Measurements from ENCODE around the gene LHX5. TPM values are rescaled to one million over a fixed set of nuclear protein-coding genes. Genes with fewer than 3 reads are reported as not detected.

LHX5 gene
- total RNA-seq, 1 experiment from 2014 or later = not detected

DNA sequence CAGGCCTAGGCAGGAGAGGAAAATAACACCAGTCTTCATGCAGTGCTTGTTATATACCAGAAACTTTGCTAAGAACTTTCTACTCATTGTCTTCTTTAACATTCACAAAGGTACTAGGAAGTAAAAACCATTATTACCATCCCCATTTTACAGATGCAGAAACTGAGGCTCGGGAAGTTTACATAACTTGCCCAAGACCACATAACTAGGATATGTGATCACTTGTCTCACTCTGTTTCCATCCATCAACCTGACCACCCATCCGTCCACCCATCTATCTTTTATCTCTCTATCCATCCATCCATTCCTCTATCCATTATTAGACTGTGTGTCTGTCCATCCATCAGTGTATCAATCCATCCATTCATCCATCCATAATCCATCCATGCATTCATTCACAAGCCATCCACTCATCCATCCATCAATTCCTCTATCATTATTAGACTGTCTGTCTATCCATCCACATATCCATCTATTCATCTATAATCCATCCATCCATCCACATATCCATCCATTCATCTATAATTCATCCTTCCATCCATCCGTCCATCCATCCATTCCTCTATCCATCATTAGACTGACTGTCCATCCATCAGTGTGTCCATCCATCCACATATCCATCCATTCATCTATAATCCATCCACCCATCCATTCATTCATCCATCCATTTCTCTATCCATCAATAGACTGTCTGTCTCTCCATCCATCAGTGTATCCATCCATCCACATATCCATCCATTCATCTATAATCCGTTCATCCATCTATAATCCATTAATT, 33.0 kb downstream of the LHX5 start:
- Mint-ChIP-seq H3K4me3 (ENCODE audit: unreplicated experiment) (no peak overlapping the region), H3K4me1 (ENCODE audit: insufficient read depth, unreplicated experiment) (no peaks in the 10 kb centered on the region), H3K36me3 (ENCODE audit: insufficient read depth, unreplicated experiment) (no peaks in the 10 kb centered on the region), H3K27me3 (ENCODE audit: insufficient read depth, unreplicated experiment) (no peaks in the 10 kb centered on the region), H3K27ac (ENCODE audit: low read depth, unreplicated experiment) (no peak overlapping the region), H3K9me3 (ENCODE audit: unreplicated experiment) (no peaks in the 10 kb centered on the region)
- POLR2A ChIA-PET = no interaction called here
- TF ChIP-seq, protein P1, sequence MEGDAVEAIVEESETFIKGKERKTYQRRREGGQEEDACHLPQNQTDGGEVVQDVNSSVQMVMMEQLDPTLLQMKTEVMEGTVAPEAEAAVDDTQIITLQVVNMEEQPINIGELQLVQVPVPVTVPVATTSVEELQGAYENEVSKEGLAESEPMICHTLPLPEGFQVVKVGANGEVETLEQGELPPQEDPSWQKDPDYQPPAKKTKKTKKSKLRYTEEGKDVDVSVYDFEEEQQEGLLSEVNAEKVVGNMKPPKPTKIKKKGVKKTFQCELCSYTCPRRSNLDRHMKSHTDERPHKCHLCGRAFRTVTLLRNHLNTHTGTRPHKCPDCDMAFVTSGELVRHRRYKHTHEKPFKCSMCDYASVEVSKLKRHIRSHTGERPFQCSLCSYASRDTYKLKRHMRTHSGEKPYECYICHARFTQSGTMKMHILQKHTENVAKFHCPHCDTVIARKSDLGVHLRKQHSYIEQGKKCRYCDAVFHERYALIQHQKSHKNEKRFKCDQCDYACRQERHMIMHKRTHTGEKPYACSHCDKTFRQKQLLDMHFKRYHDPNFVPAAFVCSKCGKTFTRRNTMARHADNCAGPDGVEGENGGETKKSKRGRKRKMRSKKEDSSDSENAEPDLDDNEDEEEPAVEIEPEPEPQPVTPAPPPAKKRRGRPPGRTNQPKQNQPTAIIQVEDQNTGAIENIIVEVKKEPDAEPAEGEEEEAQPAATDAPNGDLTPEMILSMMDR (IDR thresholded peaks at IDR 0.05; ENCODE audit: unreplicated experiment) = no peak
- no peak for DNase-seq (ENCODE audit: unreplicated experiment)
- CTCF ChIA-PET = interaction anchor here (0.6 kb wide), 1 partner anchor 33 kb away, joined by 7 read pairs; no protein-coding TSS in a partner anchor
- intact Hi-C loops (cut with micrococcal nuclease) = loop anchor here (1.0 kb wide), 1 partner anchor 474 kb away; no protein-coding TSS in a partner anchor
- BruUV-seq (replicated peaks) = TSS peak; percentile 23

- Mint-ChIP-seq H3K27me3 (ENCODE audit: insufficient read depth, unreplicated experiment) (no peaks in the 10 kb centered on the region), H3K27ac (ENCODE audit: low read depth, unreplicated experiment) (no peak overlapping the region), H3K4me1 (ENCODE audit: insufficient read depth, unreplicated experiment) (no peaks in the 10 kb centered on the region), H3K4me3 (ENCODE audit: unreplicated experiment) (no peak overlapping the region), H3K36me3 (ENCODE audit: insufficient read depth, unreplicated experiment) (no peaks in the 10 kb centered on the region), H3K9me3 (ENCODE audit: unreplicated experiment) (no peaks in the 10 kb centered on the region)
- intact Hi-C loops (cut with micrococcal nuclease) = no loop called here
- no peak for DNase-seq (ENCODE audit: unreplicated experiment)
- BruUV-seq (replicated peaks) = no TSS peak
- POLR2A ChIA-PET = interaction anchor here (0.6 kb wide), 1 partner anchor 1844 kb away, joined by 3 read pairs; no protein-coding TSS in a partner anchor
- TF ChIP-seq, protein P1 (IDR thresholded peaks at IDR 0.05; ENCODE audit: unreplicated experiment) = no peak
- CTCF ChIA-PET = interaction anchor here (0.6 kb wide), 1 partner anchor 32 kb away, joined by 7 read pairs; no protein-coding TSS in a partner anchor
These were observed 34.0 kb downstream of the LHX5 start for GRCh38 chr12:113437729-113438100.

DNA sequence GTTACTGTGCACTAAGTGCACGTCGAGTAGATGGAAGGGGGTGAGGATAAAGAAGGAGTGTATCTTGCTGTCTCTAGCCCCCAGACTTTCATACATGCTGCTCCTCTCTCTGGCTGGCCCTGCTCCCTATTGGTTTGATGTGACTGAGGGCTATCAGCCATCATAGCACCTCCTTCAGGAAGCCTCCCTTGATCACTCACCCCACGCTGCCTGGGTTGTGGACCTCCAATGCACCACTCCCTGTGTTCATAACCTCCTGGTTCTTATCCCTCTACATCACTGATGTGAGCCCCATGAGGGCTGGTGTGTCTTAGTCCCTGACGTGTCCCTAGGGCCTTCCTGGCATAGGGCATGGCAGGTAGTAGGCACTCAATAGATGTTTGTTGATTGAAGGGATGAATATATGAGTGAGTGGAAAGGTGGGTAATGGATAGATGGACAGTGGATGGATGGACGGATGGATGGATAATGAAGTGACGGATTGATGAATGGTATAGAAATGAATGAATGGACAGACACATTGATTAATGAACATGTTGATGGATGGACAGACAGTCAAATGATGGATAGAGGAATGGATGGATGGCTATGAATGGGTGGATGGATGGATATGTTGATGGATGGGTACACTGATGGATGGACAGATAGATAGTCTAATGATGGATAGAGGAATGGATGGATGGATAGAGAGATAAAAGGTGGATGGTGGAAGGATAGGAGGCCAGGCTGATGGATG, 34.5 kb downstream of the LHX5 start:
- no peak for DNase-seq (ENCODE audit: unreplicated experiment)
- no peaks in the 10 kb centered on the region for H3K27me3 Mint-ChIP-seq (ENCODE audit: insufficient read depth, unreplicated experiment)
- H3K27ac Mint-ChIP-seq (ENCODE audit: low read depth, unreplicated experiment) = no peak overlapping the region
- ChIA-PET CTCF (interaction anchor here (1.4 kb wide), 1 partner anchor 12 kb away, joined by 3 read pairs; no protein-coding TSS in a partner anchor), POLR2A (interaction anchor here (0.6 to 0.7 kb wide), 2 partner anchors 427 to 1845 kb away, joined by 3 read pairs; no protein-coding TSS in a partner anchor)
- no peak overlapping the region for H3K4me3 Mint-ChIP-seq (ENCODE audit: unreplicated experiment)
- no peaks in the 10 kb centered on the region for H3K36me3 Mint-ChIP-seq (ENCODE audit: insufficient read depth, unreplicated experiment)
- intact Hi-C loops (cut with micrococcal nuclease) = no loop called here
- no peaks in the 10 kb centered on the region for H3K4me1 Mint-ChIP-seq (ENCODE audit: insufficient read depth, unreplicated experiment)
- TF ChIP-seq, protein P1 (IDR thresholded peaks at IDR 0.05; ENCODE audit: unreplicated experiment) = no peak
- H3K9me3 Mint-ChIP-seq (ENCODE audit: unreplicated experiment) = no peaks in the 10 kb centered on the region
- no TSS peak for BruUV-seq (replicated peaks)

DNA sequence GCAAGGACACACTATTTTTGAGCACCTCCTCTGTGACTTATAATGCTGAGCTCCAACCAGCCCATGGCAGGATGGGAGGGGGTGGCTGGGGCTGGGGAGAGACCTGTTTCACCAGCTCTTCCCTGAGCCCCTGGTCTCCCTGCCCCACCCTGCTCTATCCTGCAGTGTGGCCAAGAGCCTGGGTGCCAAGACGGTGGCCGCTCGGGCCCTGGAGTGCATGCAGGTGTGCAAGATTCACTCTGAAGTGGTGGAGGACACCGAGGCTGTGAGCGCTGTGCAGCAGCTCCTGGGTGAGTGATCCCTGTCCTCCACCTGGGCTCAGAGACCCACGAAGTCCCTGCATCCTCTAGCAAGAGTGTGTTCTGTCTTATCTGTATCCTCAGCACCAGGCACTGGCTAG, 35.1 kb downstream of the LHX5 start:
- POLR2A ChIA-PET = interaction anchor here (0.7 kb wide), 1 partner anchor 427 kb away, joined by 3 read pairs; no protein-coding TSS in a partner anchor
- intact Hi-C loops (cut with micrococcal nuclease) = no loop called here
- no TSS peak for BruUV-seq (replicated peaks)

More for the DNA sequence above, 35.1 kb downstream of the LHX5 start:
- DNase-seq (ENCODE audit: unreplicated experiment) = no peak
- TF ChIP-seq, protein P1 (IDR thresholded peaks at IDR 0.05; ENCODE audit: unreplicated experiment) = no peak
- no peak overlapping the region for H3K27ac Mint-ChIP-seq (ENCODE audit: low read depth, unreplicated experiment)
- no peaks in the 10 kb centered on the region for H3K4me1 Mint-ChIP-seq (ENCODE audit: insufficient read depth, unreplicated experiment)
- no peaks in the 10 kb centered on the region for H3K36me3 Mint-ChIP-seq (ENCODE audit: insufficient read depth, unreplicated experiment)
- no peak overlapping the region for H3K4me3 Mint-ChIP-seq (ENCODE audit: unreplicated experiment)
- no peaks in the 10 kb centered on the region for H3K27me3 Mint-ChIP-seq (ENCODE audit: insufficient read depth, unreplicated experiment)
- CTCF ChIA-PET = interaction anchor here (1.4 kb wide), 1 partner anchor 11 kb away, joined by 3 read pairs; no protein-coding TSS in a partner anchor
- H3K9me3 Mint-ChIP-seq (ENCODE audit: unreplicated experiment) = no peaks in the 10 kb centered on the region

Measured in MCF 10A (cell line).